HFF-Myc (cell line): Measurements from ENCODE around the gene TPRN.

Experiments
- DNase-seq: peaks from one replicate; pipeline ENCODE4 v3.0.0-alpha.2; 2011; ENCODE audit warnings: low read depth; ENCODE audit errors: extremely low read depth
- H3K4me3 ChIP-seq: replicated peaks from 2 replicates; pipeline ENCODE4 v1.5.1; 2011; ENCODE audit warnings: low read depth, mild to moderate bottlenecking, control low read depth, low read length
- TF ChIP-seq, protein P1 (sequence below): IDR thresholded peaks from 2 replicates; pipeline ENCODE4 v1.5.1; 2012; ENCODE audit warnings: mild to moderate bottlenecking, low read depth, low read length, control low read depth; ENCODE audit errors: missing control alignments

The TPRN gene

DNA sequence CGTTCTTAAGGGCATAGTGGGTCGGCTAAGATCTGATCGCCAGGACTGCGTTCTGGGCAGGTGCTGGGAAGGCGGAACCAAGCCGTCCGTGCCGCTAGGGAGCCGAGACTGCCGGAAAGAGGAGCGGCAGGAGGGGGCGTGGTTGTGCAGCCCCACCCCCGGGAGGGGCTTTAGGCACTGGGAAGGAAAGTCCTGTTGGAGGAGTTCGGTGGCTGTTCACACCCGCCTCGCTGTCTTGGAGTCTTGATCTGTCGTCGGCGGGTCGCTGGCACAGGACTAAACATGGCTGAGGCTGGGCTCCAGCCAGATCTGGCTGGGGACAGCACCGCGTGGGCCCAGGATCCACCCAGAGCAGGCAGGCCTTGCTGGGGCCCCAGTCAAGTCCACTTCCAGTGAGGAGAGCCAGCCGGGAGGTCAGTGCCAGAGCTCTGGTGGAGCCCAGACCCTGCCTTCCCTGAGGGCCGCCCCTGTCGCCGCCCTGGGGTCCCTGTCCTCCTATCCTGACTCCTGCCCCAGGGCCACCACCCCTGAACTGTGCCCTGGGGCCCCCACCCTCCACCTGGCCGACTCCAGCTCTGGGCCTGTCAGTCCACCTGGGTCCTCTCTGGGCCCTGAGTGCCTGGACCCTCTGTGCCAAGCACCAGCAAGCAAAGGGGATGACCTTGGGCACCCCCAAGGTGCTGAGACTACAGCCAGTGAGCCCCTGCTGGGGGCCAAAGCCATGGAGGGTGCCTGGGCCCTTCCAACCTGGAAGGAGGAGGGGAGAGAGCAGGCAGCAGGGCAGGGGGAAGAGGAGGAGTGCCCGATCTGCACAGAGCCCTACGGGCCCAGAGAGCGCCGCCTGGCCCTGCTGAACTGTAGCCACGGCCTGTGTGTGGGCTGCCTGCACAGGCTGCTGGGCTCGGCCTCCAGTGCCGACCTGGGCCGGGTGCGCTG lies 17.0 kb upstream of the TPRN start:
- TF ChIP-seq, protein P1, sequence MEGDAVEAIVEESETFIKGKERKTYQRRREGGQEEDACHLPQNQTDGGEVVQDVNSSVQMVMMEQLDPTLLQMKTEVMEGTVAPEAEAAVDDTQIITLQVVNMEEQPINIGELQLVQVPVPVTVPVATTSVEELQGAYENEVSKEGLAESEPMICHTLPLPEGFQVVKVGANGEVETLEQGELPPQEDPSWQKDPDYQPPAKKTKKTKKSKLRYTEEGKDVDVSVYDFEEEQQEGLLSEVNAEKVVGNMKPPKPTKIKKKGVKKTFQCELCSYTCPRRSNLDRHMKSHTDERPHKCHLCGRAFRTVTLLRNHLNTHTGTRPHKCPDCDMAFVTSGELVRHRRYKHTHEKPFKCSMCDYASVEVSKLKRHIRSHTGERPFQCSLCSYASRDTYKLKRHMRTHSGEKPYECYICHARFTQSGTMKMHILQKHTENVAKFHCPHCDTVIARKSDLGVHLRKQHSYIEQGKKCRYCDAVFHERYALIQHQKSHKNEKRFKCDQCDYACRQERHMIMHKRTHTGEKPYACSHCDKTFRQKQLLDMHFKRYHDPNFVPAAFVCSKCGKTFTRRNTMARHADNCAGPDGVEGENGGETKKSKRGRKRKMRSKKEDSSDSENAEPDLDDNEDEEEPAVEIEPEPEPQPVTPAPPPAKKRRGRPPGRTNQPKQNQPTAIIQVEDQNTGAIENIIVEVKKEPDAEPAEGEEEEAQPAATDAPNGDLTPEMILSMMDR = no peak
- no peak for DNase-seq
- no peak overlapping the region for H3K4me3 ChIP-seq

DNA sequence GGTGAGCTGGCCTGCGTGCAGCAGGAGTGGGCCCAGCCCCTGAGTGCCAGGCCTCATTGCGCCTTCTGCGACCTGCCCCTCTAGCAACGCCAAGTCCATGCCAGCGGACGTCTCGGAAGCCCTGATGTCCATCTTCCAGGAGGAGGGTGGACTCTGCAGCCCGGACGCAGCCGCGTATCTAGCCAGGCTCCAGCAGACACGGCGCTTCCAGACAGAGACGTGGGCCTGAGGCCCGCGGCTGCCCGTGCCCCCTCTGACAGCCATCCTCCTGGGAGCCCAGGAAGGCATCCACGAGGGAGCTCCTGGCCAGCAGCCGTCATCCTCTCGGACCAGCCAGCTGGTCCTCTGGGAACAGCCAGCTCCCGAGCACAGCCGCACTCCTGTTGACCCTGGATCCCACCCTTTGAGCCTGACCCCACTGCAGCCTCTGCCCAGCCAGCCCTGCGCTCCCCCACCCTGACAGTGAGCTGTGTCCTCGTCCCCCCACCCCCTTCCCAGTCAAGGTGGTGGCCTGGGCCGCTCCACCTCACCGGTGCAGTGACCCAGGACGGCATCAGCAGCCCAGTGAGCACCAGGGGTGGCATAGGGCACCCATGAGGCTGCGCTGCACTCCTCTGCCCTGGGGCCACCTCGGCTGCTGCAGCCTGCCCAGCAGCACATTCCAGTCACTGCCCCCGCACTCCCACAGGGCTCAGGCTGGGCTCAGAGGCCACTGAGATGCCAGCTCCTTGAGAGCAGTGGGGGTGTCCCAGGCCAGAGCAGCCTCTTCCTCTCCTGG lies 15.8 kb upstream of the TPRN start:
- DNase-seq = no peak
- TF ChIP-seq, protein P1 = no peak
- no peak overlapping the region for H3K4me3 ChIP-seq

- no peak overlapping the region for H3K4me3 ChIP-seq
- DNase-seq = no peak
- TF ChIP-seq, protein P1 = no peak
These were observed 14.8 kb upstream of the TPRN start for GRCh38 chr9:137215196-137215986.

- DNase-seq = no peak
- TF ChIP-seq, protein P1 = no peak
- no peak overlapping the region for H3K4me3 ChIP-seq
These were observed 14.1 kb upstream of the TPRN start for GRCh38 chr9:137214620-137215019.

- no peak for DNase-seq
- TF ChIP-seq, protein P1 = peak; percentile 11
- no peak overlapping the region for H3K4me3 ChIP-seq
These were observed 12.9 kb upstream of the TPRN start for GRCh38 chr9:137213160-137214060.
